Mesenchymal stem cell (in vitro differentiated cells and primary cell): ENCODE data around the gene HPS1.
A peak's percentile ranks its signal among the peaks of the same experiment; 100 is the strongest.

Experiments used
- DNase-seq: peaks from one replicate; pipeline ENCODE4 v3.0.0-alpha.2; 2013
- H2AFZ ChIP-seq: one replicate; pipeline ENCODE4 v1.6.1; 2013; ENCODE audit warnings: low read depth, mild to moderate bottlenecking, control low read depth, inconsistent platforms, low read length, moderate library complexity
- H2AK5ac ChIP-seq: 2 replicates; pipeline ENCODE4 v1.6.1; 2013; ENCODE audit warnings: low read length, moderate library complexity, mild to moderate bottlenecking, inconsistent platforms; ENCODE audit not compliant: severe bottlenecking
- H2BK120ac ChIP-seq: one replicate; pipeline ENCODE4 v1.6.1; 2013; ENCODE audit warnings: low read depth, mild to moderate bottlenecking, inconsistent platforms, low read length, moderate library complexity
- H2BK12ac ChIP-seq, 2 experiments: one replicate each; pipeline ENCODE4 v1.6.1; 2013; ENCODE audit warnings: inconsistent platforms in 2 of 2, low read length in 2 of 2, mild to moderate bottlenecking in 2 of 2, moderate library complexity in 2 of 2, control low read depth in 1 of 2
- H2BK15ac ChIP-seq: one replicate; pipeline ENCODE4 v1.6.1; 2013; ENCODE audit warnings: mild to moderate bottlenecking, low read depth, inconsistent platforms; ENCODE audit not compliant: poor library complexity, severe bottlenecking
- H2BK5ac ChIP-seq: 2 replicates; pipeline ENCODE4 v1.6.1; 2013; ENCODE audit warnings: low read depth, mild to moderate bottlenecking, low read length, control low read depth, inconsistent platforms; ENCODE audit not compliant: poor library complexity, severe bottlenecking
- H3K14ac ChIP-seq, 2 experiments: one replicate each; pipeline ENCODE4 v1.6.1; 2013; ENCODE audit warnings: inconsistent platforms in 2 of 2, low read length in 2 of 2, control low read depth in 1 of 2, mild to moderate bottlenecking in 1 of 2, moderate library complexity in 1 of 2
- H3K18ac ChIP-seq, 2 experiments: one replicate each; pipeline ENCODE4 v1.6.1; 2013; ENCODE audit warnings: inconsistent platforms in 2 of 2, low read length in 2 of 2, control low read depth in 1 of 2, low read depth in 1 of 2, mild to moderate bottlenecking in 1 of 2
- H3K23ac ChIP-seq, 2 experiments: one replicate each; pipeline ENCODE4 v1.6.1; 2013; ENCODE audit warnings: inconsistent platforms in 2 of 2, low read length in 2 of 2, mild to moderate bottlenecking in 2 of 2, moderate library complexity in 2 of 2, control low read depth in 1 of 2
- H3K27ac ChIP-seq: 2 replicates; pipeline ENCODE4 v1.5.1; 2013; ENCODE audit warnings: mild to moderate bottlenecking, moderate library complexity, low read length, control low read depth, inconsistent platforms; ENCODE audit not compliant: poor library complexity, severe bottlenecking
- H3K27me3 ChIP-seq, 2 experiments: 2 replicates each; pipeline versions ENCODE4 v1.6.1 to v1.7.0; 2013; ENCODE audit warnings: low read length in 2 of 2, mild to moderate bottlenecking in 2 of 2, moderate library complexity in 2 of 2, control low read depth in 1 of 2, inconsistent platforms in 1 of 2; ENCODE audit not compliant: control insufficient read depth in 1 of 2, insufficient read depth in 1 of 2
- H3K36me3 ChIP-seq, 2 experiments: 2 replicates each; pipeline versions ENCODE4 v1.6.1 to v1.7.0; 2013; ENCODE audit warnings: low read length in 2 of 2, control low read depth in 1 of 2, inconsistent platforms in 1 of 2, low read depth in 1 of 2, mild to moderate bottlenecking in 1 of 2; ENCODE audit not compliant: insufficient read depth in 2 of 2, control insufficient read depth in 1 of 2
- H3K4ac ChIP-seq, 2 experiments: one replicate each; pipeline ENCODE4 v1.6.1; 2013; ENCODE audit warnings: inconsistent platforms in 2 of 2, low read length in 2 of 2, mild to moderate bottlenecking in 2 of 2, moderate library complexity in 2 of 2, control low read depth in 1 of 2, low read depth in 1 of 2
- H3K4me1 ChIP-seq: 2 replicates; pipeline ENCODE4 v1.6.1; 2013; ENCODE audit warnings: low read depth, low read length, control low read depth; ENCODE audit not compliant: control insufficient read depth, insufficient read depth
- H3K4me2 ChIP-seq: 2 replicates; pipeline ENCODE4 v1.6.1; 2013; ENCODE audit warnings: low read length, mild to moderate bottlenecking, inconsistent platforms; ENCODE audit not compliant: poor library complexity, severe bottlenecking
- H3K4me3 ChIP-seq, 2 experiments: 2 replicates each; pipeline versions ENCODE4 v1.5.1 to v1.7.0; 2013; ENCODE audit warnings: low read length in 2 of 2, mild to moderate bottlenecking in 2 of 2, control low read depth in 1 of 2, low read depth in 1 of 2; ENCODE audit not compliant: insufficient read depth in 1 of 2
- H3K79me1 ChIP-seq: replicated peaks from 2 replicates; pipeline ENCODE4 v1.6.1; 2013; ENCODE audit warnings: mild to moderate bottlenecking, control low read depth, low read length, inconsistent platforms; ENCODE audit not compliant: poor library complexity, severe bottlenecking
- H3K9ac ChIP-seq: 2 replicates; pipeline ENCODE4 v1.7.0; 2013; ENCODE audit warnings: mild to moderate bottlenecking, low read length, moderate library complexity
- H3K9me3 ChIP-seq: 2 replicates; pipeline ENCODE4 v1.7.0; 2013; ENCODE audit warnings: mild to moderate bottlenecking, low read length; ENCODE audit not compliant: control insufficient read depth
- H4K8ac ChIP-seq: one replicate; pipeline ENCODE4 v1.6.1; 2013; ENCODE audit warnings: inconsistent platforms, mild to moderate bottlenecking, low read length, moderate library complexity
- H4K91ac ChIP-seq: one replicate; pipeline ENCODE4 v1.6.1; 2013; ENCODE audit warnings: mild to moderate bottlenecking, low read length, inconsistent platforms
- WGBS: methylation state at CpG from one replicate; pipeline ENCODE4 v1.1.7; 2013; ENCODE audit warnings: mixed read lengths; 5-methylcytosine and 5-hydroxymethylcytosine counted together

The HPS1 gene

DNA sequence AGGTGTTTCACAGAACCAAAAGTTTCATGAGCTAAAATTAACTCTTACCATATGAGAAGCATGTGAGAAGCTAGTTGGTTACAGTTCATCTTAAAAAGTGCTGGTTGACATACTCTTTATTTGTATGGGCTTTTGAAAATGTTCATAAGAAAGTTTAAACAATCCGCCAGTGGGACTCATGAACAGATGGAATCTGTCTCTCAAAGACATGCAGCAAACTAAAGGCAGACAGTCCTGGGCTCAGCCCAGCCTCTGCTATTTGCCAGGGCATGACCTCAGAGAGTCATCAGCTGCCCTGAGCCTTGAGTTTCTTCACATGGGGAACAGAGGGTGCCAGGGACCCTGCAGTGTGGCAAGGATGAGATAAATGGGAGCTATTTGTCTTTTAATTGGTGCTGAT lies 35.0 kb downstream of the HPS1 start:
- H2BK15ac ChIP-seq, result no peak overlapping the region
- peaks cover 9% of the 10 kb centered on the region for H3K79me1 ChIP-seq
- no peak overlapping the region for H3K4ac ChIP-seq
- no peak overlapping the region for H4K91ac ChIP-seq
- peaks cover 24% of the 10 kb centered on the region for H3K4me1 ChIP-seq
- no peak overlapping the region for H2AFZ ChIP-seq
- no peak overlapping the region for H3K18ac ChIP-seq
- H2AK5ac ChIP-seq, result no peak overlapping the region
- H3K27ac ChIP-seq, result no peak overlapping the region
- no peak overlapping the region for H3K4me3 ChIP-seq
- H3K36me3 ChIP-seq, result peaks cover 14 to 20% of the 10 kb centered on the region in 2 experiments
- H3K4me2 ChIP-seq, result no peak overlapping the region
- no peak overlapping the region for H3K9ac ChIP-seq
- peak; percentile 60 for DNase-seq
- no peaks in the 10 kb centered on the region for H3K9me3 ChIP-seq
- H2BK12ac ChIP-seq, result no peak overlapping the region
- no peaks in the 10 kb centered on the region for H3K27me3 ChIP-seq
- no peak overlapping the region for H4K8ac ChIP-seq
- no peak overlapping the region for H2BK5ac ChIP-seq
- no peak overlapping the region for H2BK120ac ChIP-seq
- H3K14ac ChIP-seq, result no peak overlapping the region
- no peak overlapping the region for H3K23ac ChIP-seq
- WGBS, result 29% methylated on average over 1 of the region's 1 CpG

DNA sequence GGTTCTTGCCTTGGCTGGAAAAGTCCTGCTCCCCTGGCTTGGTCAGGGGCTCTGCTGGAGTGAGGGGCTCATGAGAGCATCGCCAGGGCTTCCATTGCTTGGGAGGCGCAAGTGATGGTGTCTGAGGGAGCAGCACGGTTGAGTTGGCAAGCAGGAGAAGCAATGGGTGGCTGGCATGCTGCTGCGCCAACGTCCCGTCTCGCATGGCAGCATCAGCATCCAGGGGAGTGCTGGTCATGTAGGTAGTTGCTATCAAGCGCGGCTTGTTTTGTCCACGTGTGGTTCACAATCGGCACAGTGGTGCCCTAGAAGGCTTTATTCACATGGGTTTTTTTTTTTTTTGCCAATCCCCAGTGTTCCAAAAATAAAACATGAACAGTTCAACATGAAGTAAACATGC lies 35.6 kb downstream of the HPS1 start:
- Histone ChIP-seq H3K14ac (peak overlapping the region in 1 of 2 experiments; percentile 78), H3K4me1 (peaks cover 24% of the 10 kb centered on the region), H3K36me3 (peaks cover 8 to 15% of the 10 kb centered on the region in 2 experiments), H3K79me1 (peaks cover 9% of the 10 kb centered on the region), H3K4ac (peak overlapping the region in 1 of 2 experiments; percentile 32), H2AK5ac (no peak overlapping the region), H3K9ac (no peak overlapping the region), H4K91ac (peak overlapping the region; percentile 54), H2BK5ac (no peak overlapping the region), H2BK15ac (peak overlapping the region; percentile 9), H3K27me3 (no peaks in the 10 kb centered on the region), H3K9me3 (no peaks in the 10 kb centered on the region), H3K27ac (no peak overlapping the region), H3K23ac (no peak overlapping the region), H3K4me2 (no peak overlapping the region), H4K8ac (peak overlapping the region; percentile 69), H3K4me3 (no peak overlapping the region), H2BK12ac (peak overlapping the region in 1 of 2 experiments; percentile 76), H2BK120ac (no peak overlapping the region), H3K18ac (peak overlapping the region in 1 of 2 experiments; percentile 82), H2AFZ (no peak overlapping the region)
- no peak for DNase-seq
- 95% methylated on average over 11 of the region's 11 CpGs for WGBS

DNA sequence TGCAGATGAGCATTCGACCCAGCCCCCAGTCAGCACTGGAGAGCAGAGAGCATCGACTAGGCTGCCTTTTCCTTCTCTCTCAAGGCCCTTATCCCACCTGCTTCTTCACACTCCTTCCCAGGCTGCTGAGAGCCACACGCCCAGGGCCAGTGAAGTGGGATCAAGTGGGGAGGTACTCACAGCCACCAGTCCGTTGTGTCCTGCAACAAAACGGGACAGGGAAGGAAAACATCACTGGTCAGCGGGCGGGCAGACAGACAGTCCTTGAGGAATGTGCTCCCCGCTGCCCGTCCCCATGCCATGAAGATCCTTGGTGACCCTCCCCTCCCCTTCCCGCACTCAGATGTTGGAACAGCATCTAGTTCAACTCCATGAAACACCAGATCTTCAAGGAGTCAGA lies 36.0 kb downstream of the HPS1 start:
- H3K79me1 ChIP-seq, result peaks cover 9% of the 10 kb centered on the region
- DNase-seq, result no peak
- no peak overlapping the region for H2BK120ac ChIP-seq
- H4K8ac ChIP-seq, result no peak overlapping the region
- H3K4me2 ChIP-seq, result no peak overlapping the region
- no peak overlapping the region for H2AFZ ChIP-seq
- H2BK15ac ChIP-seq, result no peak overlapping the region
- no peak overlapping the region for H3K27ac ChIP-seq
- H3K9ac ChIP-seq, result no peak overlapping the region
- no peak overlapping the region for H3K14ac ChIP-seq
- H2BK12ac ChIP-seq, result no peak overlapping the region
- 95% methylated on average over 8 of the region's 10 CpGs for WGBS
- H2AK5ac ChIP-seq, result no peak overlapping the region
- no peak overlapping the region for H2BK5ac ChIP-seq
- H3K4me1 ChIP-seq, result peaks cover 22% of the 10 kb centered on the region
- no peaks in the 10 kb centered on the region for H3K9me3 ChIP-seq
- no peak overlapping the region for H3K4ac ChIP-seq
- H3K23ac ChIP-seq, result no peak overlapping the region
- H3K18ac ChIP-seq, result no peak overlapping the region
- peak overlapping the region; percentile 44 for H4K91ac ChIP-seq
- H3K4me3 ChIP-seq, result no peak overlapping the region
- H3K36me3 ChIP-seq, result peaks cover 4 to 15% of the 10 kb centered on the region in 2 experiments
- no peaks in the 10 kb centered on the region for H3K27me3 ChIP-seq

DNA sequence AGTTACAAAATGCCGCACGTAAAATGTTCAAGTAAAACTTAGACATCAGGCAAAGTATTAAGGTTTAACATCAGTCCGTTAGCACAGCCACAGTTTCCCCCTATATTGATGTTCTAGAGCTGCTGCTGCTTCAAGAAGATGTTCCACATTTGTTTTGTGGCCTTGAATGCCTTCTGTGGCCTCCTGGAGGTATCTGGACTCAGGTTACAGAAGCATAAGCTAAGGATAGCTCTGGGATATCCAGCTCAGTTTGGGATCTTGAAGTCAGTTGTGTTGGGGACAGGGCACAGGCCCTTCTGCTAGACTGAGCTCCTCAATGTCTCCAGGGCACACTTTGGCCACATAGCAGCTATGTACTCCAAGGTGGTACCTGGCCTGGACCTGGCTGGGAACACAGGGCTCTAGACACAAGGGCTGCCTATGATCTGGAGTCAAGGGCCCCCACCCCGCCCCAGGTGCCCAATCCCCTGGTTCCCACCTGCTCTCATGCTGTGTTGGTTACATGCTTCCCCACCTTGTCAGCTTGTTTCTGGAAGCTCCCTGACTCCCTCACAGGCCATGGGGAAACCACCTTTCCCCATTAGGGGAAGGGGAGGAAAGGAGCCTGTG lies 36.5 kb downstream of the HPS1 start:
- Histone ChIP-seq H4K8ac (no peak overlapping the region), H3K9ac (no peak overlapping the region), H2AFZ (no peak overlapping the region), H3K4ac (no peak overlapping the region), H2BK12ac (no peak overlapping the region), H4K91ac (no peak overlapping the region), H3K36me3 (peaks cover 3 to 19% of the 10 kb centered on the region in 2 experiments), H3K18ac (no peak overlapping the region), H3K23ac (no peak overlapping the region), H3K4me3 (no peak overlapping the region), H3K4me1 (peaks cover 20% of the 10 kb centered on the region), H2BK15ac (no peak overlapping the region), H3K4me2 (no peak overlapping the region), H2BK5ac (no peak overlapping the region), H3K14ac (no peak overlapping the region), H2AK5ac (no peak overlapping the region), H3K79me1 (peaks cover 9% of the 10 kb centered on the region), H3K27me3 (no peaks in the 10 kb centered on the region), H3K9me3 (no peaks in the 10 kb centered on the region), H3K27ac (no peak overlapping the region), H2BK120ac (no peak overlapping the region)
- no peak for DNase-seq
- 91% methylated on average over 4 of the region's 4 CpGs for WGBS
